Activated CD4-positive, alpha-beta T cell treated with anti-CD3 and anti-CD28 coated beads for 36 hours (primary cell): Measurements from ENCODE around the gene NOL4L. TPM values are rescaled to one million over a fixed set of nuclear protein-coding genes. Genes with fewer than 3 reads are reported as not detected.

ENCODE experiments used
- ATAC-seq: fragments of 200-7000 bp; cut with Tn5 transposase; one replicate; pipeline ENCODE4 v1.10.0; 2021; ENCODE audit warnings: mild to moderate bottlenecking, moderate library complexity
- CTCF ChIA-PET: fragments of 350-600 bp; sonication (Branson Sonifier 250); formaldehyde crosslinking; loops from one replicate; lab custom pipeline; 2021; ENCODE audit warnings: antibody characterized with exemption; lab: Charles Lee
- POLR2A ChIA-PET: fragments of 350-600 bp; sonication (Branson Sonifier 250); formaldehyde crosslinking; loops from one replicate; lab custom pipeline; 2021; ENCODE audit warnings: antibody characterized with exemption, inconsistent platforms; lab: Charles Lee
- DNase-seq: peaks from one replicate; pipeline ENCODE4 v3.0.0-alpha.2; 2020
- H3K27ac Mint-ChIP-seq: one replicate; pipeline ENCODE4 v1.8.0; 2021; ENCODE audit warnings: mixed read lengths
- H3K27me3 Mint-ChIP-seq: one replicate; pipeline ENCODE4 v1.8.0; 2021; ENCODE audit warnings: mixed read lengths
- H3K36me3 Mint-ChIP-seq: one replicate; pipeline ENCODE4 v1.8.0; 2021; ENCODE audit warnings: low read depth, mixed read lengths
- H3K4me1 Mint-ChIP-seq: one replicate; pipeline ENCODE4 v1.8.0; 2021; ENCODE audit warnings: mixed read lengths
- H3K4me3 Mint-ChIP-seq: one replicate; pipeline ENCODE4 v1.8.0; 2021; ENCODE audit warnings: mild to moderate bottlenecking, moderate library complexity, mixed read lengths
- H3K9me3 Mint-ChIP-seq: one replicate; pipeline ENCODE4 v1.8.0; 2021; ENCODE audit warnings: low read depth, mixed read lengths
- intact Hi-C, 2 experiments: fragments of 100-400 bp; cut with DNase I in 1 of 2; cut with micrococcal nuclease in 1 of 2; formaldehyde crosslinking; loops; one replicate each; pipeline versions ENCODE4 v1.14.2 to v1.15.1; 2022 to 2024; cut with DNase I, micrococcal nuclease
- total RNA-seq, 2 experiments: library from RNA; stranded (reverse); gene quantifications; one replicate each; pipeline ENCODE4 v1.2.3, GENCODE V29; 2021

Gene NOL4L
- total RNA-seq, 2 experiments from 2014 or later, result 17.3 to 22.0 TPM

DNA sequence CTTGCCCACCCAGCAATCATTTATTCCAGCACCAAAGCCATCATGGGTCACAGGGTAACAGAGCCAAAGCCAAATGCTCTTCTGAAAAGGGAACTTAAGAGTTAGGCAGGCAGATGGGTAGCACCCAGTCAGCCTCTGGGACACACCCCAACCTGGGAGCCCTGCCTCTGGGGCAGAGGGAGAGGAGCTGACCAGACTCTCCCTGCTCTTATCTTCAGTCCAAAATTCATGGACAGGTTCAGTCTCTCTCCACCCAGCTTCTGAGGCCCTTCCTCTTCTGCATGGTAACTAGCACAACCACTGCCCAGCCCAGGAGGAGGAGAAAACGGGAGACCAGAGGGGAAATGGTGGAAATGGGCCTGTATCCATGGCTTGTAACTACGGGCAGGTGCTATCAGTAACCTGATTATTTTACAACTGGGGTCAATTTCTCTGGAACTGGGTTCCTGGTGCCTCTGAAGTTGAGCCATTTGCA lies 105.4 kb downstream of the NOL4L start:
- CTCF ChIA-PET, result interaction anchor here (1.0 kb wide), 1 partner anchor 24 kb away, joined by 4 read pairs; no protein-coding TSS in a partner anchor
- Mint-ChIP-seq H3K27me3 (no peaks in the 10 kb centered on the region), H3K36me3 (no peaks in the 10 kb centered on the region), H3K4me3 (no peak overlapping the region), H3K9me3 (no peaks in the 10 kb centered on the region), H3K27ac (no peak overlapping the region), H3K4me1 (peaks cover 47% of the 10 kb centered on the region)
- POLR2A ChIA-PET, result no interaction called here
- intact Hi-C loops, result loop anchor here in 1 of 2 experiments (10.0 kb wide), 1 partner anchor 275 kb away; the partner anchor contains the start of genes PLAGL2 and POFUT1
- DNase-seq (no peak), ATAC-seq (no peak)

DNA sequence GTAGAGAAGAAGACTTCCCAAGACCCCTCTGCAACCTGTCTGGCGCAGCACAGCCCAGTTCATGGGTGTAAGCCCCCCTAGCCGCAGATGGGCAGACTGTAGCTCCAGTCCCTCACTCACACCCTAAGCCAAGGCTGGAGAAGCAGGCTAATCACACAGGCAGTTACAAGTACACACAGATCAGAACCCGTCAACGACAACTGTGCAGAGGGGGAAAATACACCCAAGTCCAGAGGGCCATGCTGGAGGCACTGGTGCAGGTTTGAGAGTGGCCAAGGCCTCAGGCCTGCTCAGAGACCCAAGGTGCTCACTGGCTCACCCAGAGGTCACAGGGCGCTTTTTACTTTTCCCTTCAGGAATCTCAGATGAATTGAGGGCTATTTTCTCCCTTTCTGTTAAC lies 106.1 kb downstream of the NOL4L start:
- no peak overlapping the region for H3K4me3 Mint-ChIP-seq
- intact Hi-C loops, result no loop called here
- peaks cover 47% of the 10 kb centered on the region for H3K4me1 Mint-ChIP-seq
- H3K9me3 Mint-ChIP-seq, result no peaks in the 10 kb centered on the region
- POLR2A ChIA-PET, result no interaction called here
- peak overlapping the region; percentile 55 for H3K27ac Mint-ChIP-seq
- H3K36me3 Mint-ChIP-seq, result no peaks in the 10 kb centered on the region
- no peaks in the 10 kb centered on the region for H3K27me3 Mint-ChIP-seq
- CTCF ChIA-PET, result interaction anchor here (0.6 to 1.0 kb wide), 2 partner anchors 25 to 350 kb away, joined by 3 to 4 read pairs; no protein-coding TSS in a partner anchor
- no peak for DNase-seq
- no peak for ATAC-seq

GRCh38 chr20:32478576-32478975 lies 106.6 kb downstream of the NOL4L start:
- peak overlapping the region; percentile 55 for H3K27ac Mint-ChIP-seq
- H3K27me3 Mint-ChIP-seq, result no peaks in the 10 kb centered on the region
- ATAC-seq (no peak), DNase-seq (no peak)
- H3K4me1 Mint-ChIP-seq, result peaks cover 47% of the 10 kb centered on the region
- CTCF ChIA-PET, result interaction anchor here (0.6 to 0.7 kb wide), 2 partner anchors 264 to 349 kb away, joined by 3 read pairs; no protein-coding TSS in a partner anchor
- H3K36me3 Mint-ChIP-seq, result no peaks in the 10 kb centered on the region
- no peaks in the 10 kb centered on the region for H3K9me3 Mint-ChIP-seq
- intact Hi-C loops, result no loop called here
- H3K4me3 Mint-ChIP-seq, result no peak overlapping the region
- POLR2A ChIA-PET, result no interaction called here

- ATAC-seq, result no peak
- H3K27me3 Mint-ChIP-seq, result no peaks in the 10 kb centered on the region
- no peaks in the 10 kb centered on the region for H3K9me3 Mint-ChIP-seq
- intact Hi-C loops, result no loop called here
- H3K4me3 Mint-ChIP-seq, result no peak overlapping the region
- POLR2A ChIA-PET, result no interaction called here
- H3K27ac Mint-ChIP-seq, result no peak overlapping the region
- no peak for DNase-seq
- H3K36me3 Mint-ChIP-seq, result peaks cover 2% of the 10 kb centered on the region
- H3K4me1 Mint-ChIP-seq, result peaks cover 47% of the 10 kb centered on the region
- CTCF ChIA-PET, result interaction anchor here (0.6 to 0.7 kb wide), 4 partner anchors 196 to 886 kb away, joined by 3 to 4 read pairs (median 3); no protein-coding TSS in a partner anchor
Measured at GRCh38 chr20:32477594-32478512, 107.3 kb downstream of the NOL4L start.

DNA sequence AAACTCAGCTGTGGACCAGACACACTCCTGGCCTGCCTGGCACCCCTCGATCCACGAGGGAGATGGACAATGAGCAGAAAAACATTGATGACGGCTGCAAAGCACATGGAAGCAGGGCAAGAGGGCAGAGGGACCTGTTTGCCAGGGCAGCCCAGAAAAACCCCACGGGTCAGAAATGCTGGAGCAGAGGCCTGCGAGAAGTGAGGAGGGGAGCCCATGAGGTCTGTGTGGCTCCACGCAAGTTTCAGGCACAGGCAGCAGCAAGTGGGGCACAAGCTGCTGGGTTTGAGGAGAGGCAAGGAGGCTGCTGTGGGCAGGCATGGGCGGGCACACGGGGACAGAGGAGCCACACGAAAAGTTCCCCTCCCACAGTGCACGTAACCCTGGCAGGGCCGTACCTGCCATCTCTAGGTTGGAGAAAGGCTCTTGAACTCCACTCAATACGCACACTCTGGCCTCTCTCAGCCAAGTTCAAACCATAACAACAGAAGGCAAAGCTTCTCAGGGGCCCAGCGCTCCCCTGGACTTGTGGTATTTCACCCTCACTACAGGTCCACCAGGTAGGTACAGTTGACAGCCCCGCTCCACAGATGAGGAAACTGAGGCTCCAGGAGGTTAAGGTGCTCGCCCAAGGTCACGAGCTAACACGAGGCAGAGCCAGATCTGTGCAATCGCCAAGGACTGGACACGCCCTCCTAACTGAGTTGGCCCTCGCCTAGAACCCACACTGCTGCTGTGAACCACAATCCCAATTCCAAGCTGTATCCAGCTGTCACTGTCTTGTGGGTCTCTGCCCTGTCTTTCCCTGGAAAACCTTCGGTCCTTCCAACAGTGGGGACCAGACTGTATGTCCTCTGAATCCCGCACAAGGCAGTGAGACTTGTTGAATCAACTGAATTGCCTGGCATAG lies 108.2 kb downstream of the NOL4L start:
- no peak for DNase-seq
- Mint-ChIP-seq H3K9me3 (no peaks in the 10 kb centered on the region), H3K27me3 (no peaks in the 10 kb centered on the region), H3K36me3 (peaks cover 2% of the 10 kb centered on the region), H3K27ac (peak overlapping the region; percentile 68), H3K4me1 (peaks cover 47% of the 10 kb centered on the region), H3K4me3 (no peak overlapping the region)
- ChIA-PET CTCF (interaction anchor here (0.6 to 0.7 kb wide), 2 partner anchors 267 to 448 kb away, joined by 3 read pairs; no protein-coding TSS in a partner anchor), POLR2A (no interaction called here)
- intact Hi-C loops, result no loop called here
- ATAC-seq, result no peak

GRCh38 chr20:32474967-32475811 lies 109.9 kb downstream of the NOL4L start:
- CTCF ChIA-PET, result interaction anchor here (1.0 kb wide), 1 partner anchor 10 kb away, joined by 4 read pairs; no protein-coding TSS in a partner anchor
- Mint-ChIP-seq H3K36me3 (peaks cover 2% of the 10 kb centered on the region), H3K4me3 (no peak overlapping the region), H3K4me1 (peaks cover 39% of the 10 kb centered on the region), H3K9me3 (no peaks in the 10 kb centered on the region), H3K27me3 (no peaks in the 10 kb centered on the region), H3K27ac (peak overlapping the region; percentile 68)
- POLR2A ChIA-PET, result no interaction called here
- peak; percentile 37 for ATAC-seq
- no peak for DNase-seq
- intact Hi-C loops, result no loop called here

GRCh38 chr20:32474717-32474966 lies 110.5 kb downstream of the NOL4L start:
- peaks cover 34% of the 10 kb centered on the region for H3K4me1 Mint-ChIP-seq
- H3K9me3 Mint-ChIP-seq, result no peaks in the 10 kb centered on the region
- H3K4me3 Mint-ChIP-seq, result no peak overlapping the region
- ChIA-PET POLR2A (no interaction called here), CTCF (no interaction called here)
- intact Hi-C loops, result no loop called here
- no peaks in the 10 kb centered on the region for H3K27me3 Mint-ChIP-seq
- no peak for ATAC-seq
- no peak overlapping the region for H3K27ac Mint-ChIP-seq
- peaks cover 2% of the 10 kb centered on the region for H3K36me3 Mint-ChIP-seq
- no peak for DNase-seq

- no peak overlapping the region for H3K27ac Mint-ChIP-seq
- CTCF ChIA-PET, result no interaction called here
- peaks cover 2% of the 10 kb centered on the region for H3K36me3 Mint-ChIP-seq
- H3K27me3 Mint-ChIP-seq, result no peaks in the 10 kb centered on the region
- DNase-seq, result no peak
- ATAC-seq, result no peak
- H3K4me3 Mint-ChIP-seq, result no peak overlapping the region
- H3K4me1 Mint-ChIP-seq, result peaks cover 34% of the 10 kb centered on the region
- H3K9me3 Mint-ChIP-seq, result no peaks in the 10 kb centered on the region
- POLR2A ChIA-PET, result no interaction called here
- intact Hi-C loops, result no loop called here
Measured at GRCh38 chr20:32474009-32474716, 111.0 kb downstream of the NOL4L start.

DNA sequence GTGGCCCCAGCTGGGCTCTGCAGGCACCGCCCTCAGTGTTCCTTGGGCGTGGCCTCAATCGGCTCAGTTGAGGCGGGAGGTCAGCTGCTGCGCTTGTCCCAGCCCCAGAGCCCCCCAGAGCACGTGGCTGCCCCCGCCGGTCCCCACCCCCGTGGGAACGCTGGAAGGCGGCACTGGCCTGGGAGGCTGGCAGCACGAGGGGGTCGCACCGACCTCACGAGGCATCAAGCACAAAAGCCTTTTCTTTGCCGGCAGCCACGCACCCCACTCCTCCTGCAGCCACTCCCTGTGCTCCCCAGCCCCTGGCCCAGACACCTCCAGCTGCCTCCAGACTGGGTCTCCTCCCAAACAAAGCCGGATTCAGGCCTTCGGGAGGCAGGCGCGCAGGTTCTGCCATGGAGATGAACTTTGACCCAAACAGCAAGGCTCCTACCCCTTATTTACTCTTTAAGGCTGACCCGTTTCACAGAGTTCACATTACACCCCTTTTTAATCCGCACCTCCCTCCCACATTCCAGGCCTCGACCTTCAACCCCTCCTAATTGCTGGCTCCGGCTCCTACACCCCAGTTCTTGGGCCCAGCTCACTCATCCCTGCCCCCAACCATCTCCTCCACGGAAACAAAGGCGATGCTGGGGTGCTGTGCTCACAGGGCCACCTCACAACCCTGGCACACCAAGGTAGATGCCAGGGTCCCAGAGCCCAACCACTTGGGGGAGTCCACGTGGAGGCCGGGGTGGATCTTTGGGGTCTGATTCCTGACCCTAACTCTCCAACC lies 111.7 kb downstream of the NOL4L start:
- CTCF ChIA-PET, result interaction anchor here (1.2 kb wide), 1 partner anchor 179 kb away, joined by 3 read pairs; no protein-coding TSS in a partner anchor
- Mint-ChIP-seq H3K9me3 (no peaks in the 10 kb centered on the region), H3K27ac (no peak overlapping the region), H3K36me3 (peaks cover 2% of the 10 kb centered on the region), H3K4me1 (peaks cover 29% of the 10 kb centered on the region), H3K27me3 (no peaks in the 10 kb centered on the region), H3K4me3 (no peak overlapping the region)
- intact Hi-C loops, result no loop called here
- POLR2A ChIA-PET, result no interaction called here
- ATAC-seq (no peak), DNase-seq (no peak)
